GM18498 (cell line): ENCODE results near the gene IPO4.
A peak's percentile ranks its signal among the peaks of the same experiment; 100 is the strongest.

Experiments used
- ATAC-seq: cut with Tn5 transposase; IDR thresholded peaks from one replicate; pipeline ENCODE4 v1.9.1; 2021; ENCODE audit warnings: mild to moderate bottlenecking, moderate library complexity; ENCODE audit not compliant: unreplicated experiment

The IPO4 gene

DNA sequence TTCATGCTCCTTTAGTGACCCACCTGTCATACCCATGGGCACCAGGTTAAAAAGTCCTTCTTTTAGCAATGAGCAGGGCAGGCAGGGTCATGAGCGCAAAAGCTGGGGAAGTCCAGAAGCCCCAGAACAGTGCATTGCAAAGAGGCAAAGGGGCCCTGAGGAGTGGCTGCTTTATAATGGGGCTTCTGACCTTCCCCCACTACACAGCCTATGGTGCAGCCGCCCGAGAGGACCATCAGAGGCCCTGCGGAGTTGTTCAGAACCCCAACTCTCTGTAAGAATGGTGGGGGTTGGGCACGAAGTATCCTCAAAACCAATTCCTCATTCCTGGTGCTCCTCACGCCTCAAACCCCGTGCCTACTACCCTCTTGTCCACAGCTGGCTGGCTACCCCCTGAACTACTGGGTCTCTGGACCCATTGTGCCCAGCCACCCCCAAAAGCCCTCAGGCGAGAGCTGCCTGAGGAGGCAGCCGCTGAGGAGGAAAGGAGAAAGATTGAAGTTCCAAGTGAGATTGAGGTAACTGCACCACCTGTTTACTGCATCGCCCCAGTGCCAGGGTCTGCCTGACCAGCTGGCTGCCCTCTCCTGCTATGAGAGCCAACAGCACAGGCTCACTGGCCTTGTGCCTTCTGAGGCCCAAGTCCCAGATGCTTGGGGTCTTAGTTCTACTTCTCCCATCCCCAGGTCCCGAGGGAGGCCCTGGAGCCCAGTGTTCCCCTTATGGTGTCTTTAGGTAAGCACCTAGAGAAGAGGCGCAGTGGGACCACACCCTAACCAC, 10.0 kb downstream of the IPO4 start:
- ATAC-seq, result no peak

DNA sequence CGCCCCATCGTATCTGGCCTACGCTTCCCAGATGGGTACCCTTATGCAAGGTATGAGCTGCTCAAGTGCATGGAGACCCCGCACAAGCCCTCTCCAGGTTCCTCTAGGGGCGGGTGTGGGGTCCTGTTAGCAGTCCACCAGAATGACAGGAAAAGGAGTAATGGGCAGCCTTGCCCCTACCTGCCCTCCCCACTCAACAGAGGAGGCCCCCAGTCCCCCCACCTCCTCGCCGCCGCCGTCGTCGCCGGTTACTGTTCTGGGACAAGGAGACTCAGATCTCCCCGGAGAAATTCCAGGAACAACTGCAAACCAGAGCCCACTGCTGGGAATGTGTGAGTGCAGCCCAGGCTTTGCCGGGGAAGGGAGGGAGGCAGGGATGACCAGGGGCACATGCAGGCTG, 10.7 kb downstream of the IPO4 start:
- ATAC-seq, result no peak

- ATAC-seq, result no peak
Observed at GRCh38 chr14:24177041-24177825, 11.4 kb downstream of the IPO4 start.

- no peak for ATAC-seq
Observed at GRCh38 chr14:24176599-24176998, 12.0 kb downstream of the IPO4 start.

DNA sequence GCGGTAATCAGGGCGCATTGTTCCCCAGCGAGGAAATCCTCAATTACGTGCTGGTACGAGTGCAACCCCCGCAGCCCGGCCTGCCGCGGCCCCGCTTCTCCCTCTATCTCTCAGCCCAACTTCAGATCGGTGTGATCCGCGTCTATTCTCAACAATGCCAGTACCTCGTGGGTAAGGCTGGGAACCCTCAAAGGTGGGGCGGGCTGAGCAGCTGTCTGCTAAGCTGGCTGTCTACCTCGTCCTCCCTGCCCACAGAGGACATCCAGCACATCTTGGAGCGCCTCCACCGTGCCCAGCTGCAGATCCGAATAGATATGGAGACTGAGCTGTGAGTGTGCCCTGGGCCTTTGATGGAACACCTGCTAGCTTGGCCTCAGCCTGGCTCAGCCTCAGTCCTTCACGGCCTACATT, 15.7 kb downstream of the IPO4 start:
- no peak for ATAC-seq

DNA sequence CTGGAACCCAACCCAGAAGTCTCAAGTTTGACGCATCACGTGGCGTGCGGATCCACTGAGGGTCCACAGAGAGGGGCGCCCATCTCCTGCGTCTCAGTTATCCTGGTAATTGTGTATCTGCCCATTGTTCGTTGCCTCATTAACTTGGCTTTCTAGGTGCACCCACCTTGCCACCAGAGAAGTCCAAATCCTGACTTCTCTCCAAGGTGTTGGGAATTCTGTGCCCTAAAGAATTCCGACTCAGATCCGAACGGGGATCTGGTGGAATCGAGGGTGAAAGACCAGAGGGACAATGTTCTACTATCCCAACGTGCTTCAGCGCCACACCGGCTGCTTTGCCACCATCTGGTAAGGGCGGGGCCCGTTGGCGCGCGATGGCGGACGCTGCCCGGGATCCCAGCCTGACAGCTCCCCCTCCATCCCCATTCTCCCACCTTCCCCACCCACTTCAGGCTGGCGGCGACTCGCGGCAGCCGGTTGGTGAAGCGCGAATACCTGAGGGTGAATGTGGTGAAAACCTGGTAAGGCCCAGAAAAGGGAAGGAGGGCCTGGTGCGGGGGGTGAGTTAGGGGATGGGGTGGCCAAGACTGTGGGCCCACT, 16.3 kb downstream of the IPO4 start:
- no peak for ATAC-seq

DNA sequence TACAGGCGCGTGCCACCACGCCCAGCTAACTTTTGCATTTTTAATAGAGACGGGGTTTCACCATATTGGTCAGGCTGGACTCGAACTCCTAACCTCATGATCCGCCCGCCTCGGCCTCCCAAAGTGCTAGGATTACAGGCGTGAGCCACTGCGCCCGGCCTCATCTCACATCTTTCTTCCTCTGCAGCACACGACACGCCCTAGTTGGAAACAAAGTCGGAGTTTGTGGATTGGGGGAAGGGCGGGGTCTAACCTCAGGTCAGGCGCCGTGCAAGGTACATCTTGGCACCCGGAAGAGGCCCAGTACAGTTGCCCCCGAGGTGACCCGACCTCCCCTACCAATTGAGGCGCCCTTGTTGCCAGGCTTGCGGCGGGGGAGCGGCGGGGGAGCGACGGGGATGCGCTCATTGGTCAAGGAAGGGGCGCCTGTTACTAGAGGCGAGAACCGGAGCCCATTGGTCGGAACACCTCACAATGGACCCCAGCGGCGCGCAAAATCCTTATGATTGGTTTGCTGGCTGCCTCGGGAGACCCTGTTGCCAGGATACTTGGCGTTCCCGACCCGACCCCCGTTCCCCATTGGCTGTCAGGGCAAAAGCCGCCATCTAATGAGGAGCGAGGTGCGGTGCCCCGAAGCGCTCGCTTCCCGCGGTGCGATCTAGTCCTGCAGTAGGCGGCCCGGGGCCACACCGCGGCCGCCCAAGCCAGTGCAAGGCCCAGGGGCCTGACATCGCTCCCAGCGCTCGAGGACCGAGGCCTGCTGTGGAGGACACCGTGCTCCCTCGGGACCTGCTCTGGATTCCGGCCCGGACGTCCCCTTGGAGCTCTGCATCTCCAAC, 17.0 kb downstream of the IPO4 start, which contains the start of gene REC8:
Gene REC8 (plus strand): TSS at position 659 of the 839 bp plus-strand sequence. CDS start 473 bp downstream, outside the sequence.
- ATAC-seq, result peak; percentile 82

GRCh38 chr14:24167469-24168114, 21.0 kb downstream of the IPO4 start:
- ATAC-seq, result no peak

DNA sequence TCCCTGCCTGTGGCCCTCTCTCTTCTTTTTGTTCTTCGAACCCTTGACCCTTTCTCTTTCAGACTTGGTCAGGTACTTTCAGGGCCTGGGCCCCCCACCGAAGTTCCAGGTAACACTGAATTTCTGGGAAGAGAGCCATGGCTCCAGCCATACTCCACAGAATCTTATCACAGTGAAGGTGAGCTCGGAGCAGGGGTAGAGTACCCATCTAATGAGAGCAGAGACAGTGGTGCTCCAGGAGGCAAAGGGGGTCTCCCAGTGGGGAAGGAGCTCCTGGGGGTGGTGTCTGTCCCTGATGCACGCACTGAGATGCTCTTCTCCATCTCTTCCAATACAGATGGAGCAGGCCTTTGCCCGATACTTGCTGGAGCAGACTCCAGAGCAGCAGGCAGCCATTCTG, 22.8 kb downstream of the IPO4 start:
- no peak for ATAC-seq

DNA sequence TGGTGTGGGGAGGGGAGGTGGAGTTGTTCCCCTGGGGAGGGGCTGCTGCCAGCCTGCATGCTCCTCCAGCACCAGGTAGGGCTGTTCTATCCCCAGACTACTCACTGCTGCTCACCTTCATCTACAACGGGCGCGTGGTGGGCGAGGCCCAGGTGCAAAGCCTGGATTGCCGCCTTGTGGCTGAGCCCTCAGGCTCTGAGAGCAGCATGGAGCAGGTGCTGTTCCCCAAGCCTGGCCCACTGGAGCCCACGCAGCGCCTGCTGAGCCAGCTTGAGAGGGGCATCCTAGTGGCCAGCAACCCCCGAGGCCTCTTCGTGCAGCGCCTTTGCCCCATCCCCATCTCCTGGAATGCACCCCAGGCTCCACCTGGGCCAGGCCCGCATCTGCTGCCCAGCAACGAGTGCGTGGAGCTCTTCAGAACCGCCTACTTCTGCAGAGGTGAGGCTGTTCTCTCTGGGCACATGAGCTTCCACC, 24.1 kb downstream of the IPO4 start:
- no peak for ATAC-seq

- no peak for ATAC-seq
Observed at GRCh38 chr14:24162093-24162492, 26.5 kb downstream of the IPO4 start.

DNA sequence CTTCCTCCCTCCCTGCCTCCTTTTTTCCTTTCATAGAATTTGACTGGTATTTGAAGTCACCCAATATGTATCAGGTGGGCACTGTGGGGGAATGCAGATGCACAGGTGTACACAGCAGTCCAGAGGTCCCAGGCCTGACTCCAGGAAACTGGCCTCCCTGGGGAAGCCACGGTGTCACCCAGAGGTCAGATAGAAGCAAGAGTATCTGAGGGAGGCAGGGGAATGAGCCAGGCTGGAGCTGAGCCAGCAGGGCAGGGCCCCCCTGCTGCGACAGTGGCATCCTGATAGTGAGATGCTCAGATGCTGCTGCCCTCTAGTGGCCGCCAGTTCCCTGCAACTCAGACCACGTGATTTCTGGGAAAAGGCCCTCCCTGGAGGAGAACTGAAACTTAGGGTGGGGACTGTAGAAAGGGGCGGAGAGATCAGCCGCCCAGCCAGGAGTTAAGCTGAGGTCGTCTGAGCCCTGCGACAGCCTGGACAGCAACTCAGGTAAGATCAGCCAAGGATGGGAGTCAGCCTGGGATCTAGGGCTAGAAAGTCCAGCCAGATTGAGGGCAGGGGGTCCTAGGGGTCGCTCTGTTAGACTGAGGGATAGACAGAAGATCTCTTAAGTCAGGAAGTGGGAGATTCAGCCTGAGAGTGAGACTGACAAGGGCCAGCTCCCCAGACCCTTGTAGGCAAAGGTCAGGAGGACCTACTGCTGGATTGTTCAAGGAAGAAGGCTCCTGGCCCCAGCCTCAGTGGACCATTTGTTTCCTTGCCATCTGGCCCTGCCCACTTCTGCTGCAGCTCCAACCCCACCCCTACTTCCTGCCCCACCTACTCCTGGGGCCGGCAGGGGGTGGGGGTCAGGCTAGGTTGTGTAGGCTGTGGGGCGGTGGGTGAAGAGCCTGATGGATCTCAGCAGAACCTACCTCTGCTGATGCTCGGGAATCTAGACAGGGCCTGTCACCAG, 27.5 kb downstream of the IPO4 start, which contains the start of gene IRF9:
Gene IRF9 (plus strand): TSS at position 416 of the 955 bp plus-strand sequence. CDS start 880 bp downstream, outside the sequence.
- ATAC-seq, result peak; percentile 80

GRCh38 chr14:24160499-24160849, 28.1 kb downstream of the IPO4 start:
- ATAC-seq, result peak; percentile 13

DNA sequence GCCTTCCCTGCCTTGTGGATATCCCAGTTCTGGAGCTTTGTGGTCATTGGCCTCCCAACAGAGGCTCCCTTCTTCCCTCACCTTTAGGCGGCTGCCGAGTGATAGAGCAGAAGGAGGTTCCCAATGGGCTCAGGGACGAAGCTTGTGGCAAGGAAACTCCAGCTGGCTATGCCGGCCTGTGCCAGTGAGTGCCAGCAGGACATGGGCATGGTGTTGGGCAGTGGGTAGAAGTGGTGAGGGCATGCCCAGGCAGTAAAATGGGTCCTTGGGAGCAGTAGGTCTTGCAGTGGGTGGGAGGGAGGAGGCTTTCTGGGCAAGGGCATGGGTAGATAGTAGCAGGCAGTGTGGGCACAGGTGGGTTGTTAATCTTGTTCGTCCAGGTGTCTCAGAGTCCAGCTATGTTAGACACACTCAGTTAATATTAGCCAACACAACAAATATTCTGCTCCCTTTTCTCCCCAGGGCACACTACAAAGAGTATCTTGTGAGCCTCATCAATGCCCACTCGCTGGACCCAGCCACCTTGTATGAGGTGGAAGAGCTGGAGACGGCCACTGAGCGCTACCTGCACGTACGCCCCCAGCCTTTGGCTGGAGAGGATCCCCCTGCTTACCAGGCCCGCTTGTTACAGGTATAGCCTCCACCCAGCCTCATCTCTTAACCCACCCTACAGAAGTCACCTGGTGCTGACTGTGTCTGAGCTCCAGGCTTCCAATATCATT, 28.7 kb downstream of the IPO4 start:
- no peak for ATAC-seq

DNA sequence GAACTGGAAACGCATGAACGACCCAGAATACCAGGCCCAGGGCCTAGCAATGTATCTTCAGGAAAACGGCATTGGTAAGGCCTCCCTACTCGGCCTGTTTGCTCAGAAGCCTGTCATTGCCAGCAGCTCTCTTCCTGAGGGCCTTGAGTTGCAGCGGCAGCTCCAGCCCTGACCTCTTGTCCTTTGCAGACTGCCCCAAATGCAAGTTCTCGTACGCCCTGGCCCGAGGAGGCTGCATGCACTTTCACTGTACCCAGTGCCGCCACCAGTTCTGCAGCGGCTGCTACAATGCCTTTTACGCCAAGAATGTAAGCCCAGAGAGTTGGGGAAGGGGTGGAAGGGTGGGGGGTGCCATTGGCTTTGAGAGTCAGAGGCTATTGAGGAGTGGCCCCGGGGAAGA, 31.3 kb downstream of the IPO4 start:
- ATAC-seq, result no peak

GRCh38 chr14:24156840-24157239, 31.8 kb downstream of the IPO4 start:
- ATAC-seq, result no peak

DNA sequence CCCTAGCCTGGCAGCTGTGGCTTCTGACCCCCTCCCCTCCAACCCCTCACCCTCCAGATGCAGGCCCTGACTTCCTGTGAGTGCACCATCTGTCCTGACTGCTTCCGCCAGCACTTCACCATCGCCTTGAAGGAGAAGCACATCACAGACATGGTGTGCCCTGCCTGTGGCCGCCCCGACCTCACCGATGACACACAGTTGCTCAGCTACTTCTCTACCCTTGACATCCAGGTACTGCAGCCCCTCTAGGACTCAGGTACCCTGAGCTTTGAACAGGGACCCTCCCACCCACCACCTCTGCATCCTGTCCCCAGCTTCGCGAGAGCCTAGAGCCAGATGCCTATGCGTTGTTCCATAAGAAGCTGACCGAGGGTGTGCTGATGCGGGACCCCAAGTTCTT, 33.5 kb downstream of the IPO4 start:
- ATAC-seq, result no peak

DNA sequence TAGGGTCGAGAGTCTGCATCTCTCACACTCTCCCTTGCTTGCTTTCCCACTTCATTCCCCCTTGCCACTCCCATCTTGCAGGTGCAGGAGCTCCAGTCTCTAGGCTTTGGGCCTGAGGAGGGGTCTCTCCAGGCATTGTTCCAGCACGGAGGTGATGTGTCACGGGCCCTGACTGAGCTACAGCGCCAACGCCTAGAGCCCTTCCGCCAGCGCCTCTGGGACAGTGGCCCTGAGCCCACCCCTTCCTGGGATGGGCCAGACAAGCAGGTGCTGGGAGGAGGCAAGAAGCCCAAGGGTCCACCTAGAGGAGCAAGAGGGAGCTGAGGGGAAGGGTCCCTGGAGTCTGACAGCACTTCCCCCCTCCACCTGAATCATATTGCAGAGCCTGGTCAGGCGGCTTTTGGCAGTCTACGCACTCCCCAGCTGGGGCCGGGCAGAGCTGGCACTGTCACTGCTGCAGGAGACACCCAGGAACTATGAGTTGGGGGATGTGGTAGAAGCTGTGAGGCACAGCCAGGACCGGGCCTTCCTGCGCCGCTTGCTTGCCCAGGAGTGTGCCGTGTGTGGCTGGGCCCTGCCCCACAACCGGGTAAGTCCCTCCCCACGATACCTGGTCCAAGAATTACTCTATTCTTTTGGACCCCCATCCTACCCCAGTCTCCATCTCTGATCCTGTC, 37.1 kb downstream of the IPO4 start:
- no peak for ATAC-seq
